Measurements from ENCODE around the gene RPL31.

RPL31 gene

DNA sequence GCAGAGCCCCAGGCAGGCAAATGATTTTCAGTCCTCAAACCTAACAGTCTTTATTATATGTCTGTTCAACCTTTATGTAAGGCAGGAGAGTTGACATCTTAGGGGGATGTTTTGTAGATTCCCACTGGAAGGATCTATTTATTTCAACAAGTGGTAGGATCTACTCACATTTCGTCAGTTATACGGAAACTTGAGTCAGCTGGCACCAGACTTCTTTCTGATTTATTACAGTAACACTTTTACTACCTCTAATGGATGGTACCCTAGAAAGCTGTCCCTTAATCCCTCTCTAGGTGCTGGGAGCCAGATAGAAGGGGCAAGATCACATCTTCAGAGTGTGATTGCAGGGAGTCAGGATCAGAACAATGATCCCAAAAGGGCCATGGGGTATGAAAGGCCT, 2.1 kb upstream of the RPL31 start:
- H3K4me3 Mint-ChIP-seq: peak overlapping the region; percentile 38
- no peak overlapping the region for H3K27ac Mint-ChIP-seq
- H3K27me3 Mint-ChIP-seq: no peaks in the 10 kb centered on the region
- peaks cover 25% of the 10 kb centered on the region for H3K36me3 Mint-ChIP-seq
- no peaks in the 10 kb centered on the region for H3K9me3 Mint-ChIP-seq
- H3K4me1 Mint-ChIP-seq: peaks cover 31% of the 10 kb centered on the region
- ATAC-seq: no peak

DNA sequence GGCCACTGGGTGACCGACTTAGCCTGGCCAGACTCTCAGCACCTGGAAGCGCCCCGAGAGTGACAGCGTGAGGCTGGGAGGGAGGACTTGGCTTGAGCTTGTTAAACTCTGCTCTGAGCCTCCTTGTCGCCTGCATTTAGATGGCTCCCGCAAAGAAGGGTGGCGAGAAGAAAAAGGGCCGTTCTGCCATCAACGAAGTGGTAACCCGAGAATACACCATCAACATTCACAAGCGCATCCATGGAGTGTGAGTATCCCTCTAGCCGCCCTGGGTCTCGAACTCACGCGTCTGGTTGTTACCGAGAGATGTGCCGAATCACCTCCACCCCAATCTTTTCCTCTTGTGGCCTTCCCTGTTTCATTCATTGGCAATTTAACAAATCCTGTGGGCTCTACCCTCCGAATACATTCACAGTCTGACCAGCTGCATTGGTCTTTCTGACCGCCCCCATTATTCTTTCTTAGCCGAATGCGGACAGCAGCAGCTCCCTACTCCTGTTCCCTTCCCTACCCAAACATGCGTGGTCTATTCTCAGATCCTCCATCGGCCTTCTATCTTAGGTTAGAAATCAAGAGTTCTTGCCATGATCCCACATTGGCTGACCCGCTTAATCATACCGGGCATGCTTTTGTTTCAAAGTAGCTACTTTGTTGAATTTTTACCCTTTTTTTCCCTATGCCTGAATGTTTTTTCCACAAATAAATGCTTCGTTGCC, 631 bp downstream of the RPL31 start:
- Mint-ChIP-seq H3K36me3 (peaks cover 49% of the 10 kb centered on the region), H3K27ac (peak overlapping the region; percentile 93), H3K27me3 (no peaks in the 10 kb centered on the region), H3K4me3 (peak overlapping the region; percentile 88), H3K4me1 (peaks cover 53% of the 10 kb centered on the region), H3K9me3 (no peaks in the 10 kb centered on the region)
- ATAC-seq: no peak

DNA sequence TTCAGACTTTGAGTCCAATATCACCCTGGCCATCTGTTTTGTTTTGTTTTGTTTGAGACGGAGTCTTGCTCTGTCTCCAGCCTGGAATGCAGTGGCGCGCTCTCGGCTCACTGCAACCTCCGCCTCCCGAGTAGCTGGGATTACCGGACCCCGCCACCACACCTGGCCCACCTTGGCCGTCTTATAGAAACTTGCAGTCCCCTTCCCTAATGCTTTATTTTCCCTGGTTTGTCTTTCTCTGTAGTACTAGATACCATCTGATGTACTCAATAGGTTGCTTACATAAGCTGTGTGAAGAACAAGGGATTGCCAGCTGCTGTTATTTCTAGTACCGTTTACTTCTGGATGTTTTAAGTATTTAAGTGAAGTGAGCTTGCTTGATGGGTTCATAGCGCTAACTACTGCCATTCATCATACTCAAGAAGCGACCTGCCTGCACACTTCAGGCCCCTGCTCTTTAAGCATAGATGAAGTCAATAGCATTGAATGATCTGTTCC, 1.2 kb downstream of the RPL31 start:
- H3K36me3 Mint-ChIP-seq: peaks cover 55% of the 10 kb centered on the region
- no peaks in the 10 kb centered on the region for H3K27me3 Mint-ChIP-seq
- H3K4me3 Mint-ChIP-seq: peak overlapping the region; percentile 88
- peak overlapping the region; percentile 93 for H3K27ac Mint-ChIP-seq
- peaks cover 59% of the 10 kb centered on the region for H3K4me1 Mint-ChIP-seq
- H3K9me3 Mint-ChIP-seq: no peaks in the 10 kb centered on the region
- ATAC-seq: no peak

DNA sequence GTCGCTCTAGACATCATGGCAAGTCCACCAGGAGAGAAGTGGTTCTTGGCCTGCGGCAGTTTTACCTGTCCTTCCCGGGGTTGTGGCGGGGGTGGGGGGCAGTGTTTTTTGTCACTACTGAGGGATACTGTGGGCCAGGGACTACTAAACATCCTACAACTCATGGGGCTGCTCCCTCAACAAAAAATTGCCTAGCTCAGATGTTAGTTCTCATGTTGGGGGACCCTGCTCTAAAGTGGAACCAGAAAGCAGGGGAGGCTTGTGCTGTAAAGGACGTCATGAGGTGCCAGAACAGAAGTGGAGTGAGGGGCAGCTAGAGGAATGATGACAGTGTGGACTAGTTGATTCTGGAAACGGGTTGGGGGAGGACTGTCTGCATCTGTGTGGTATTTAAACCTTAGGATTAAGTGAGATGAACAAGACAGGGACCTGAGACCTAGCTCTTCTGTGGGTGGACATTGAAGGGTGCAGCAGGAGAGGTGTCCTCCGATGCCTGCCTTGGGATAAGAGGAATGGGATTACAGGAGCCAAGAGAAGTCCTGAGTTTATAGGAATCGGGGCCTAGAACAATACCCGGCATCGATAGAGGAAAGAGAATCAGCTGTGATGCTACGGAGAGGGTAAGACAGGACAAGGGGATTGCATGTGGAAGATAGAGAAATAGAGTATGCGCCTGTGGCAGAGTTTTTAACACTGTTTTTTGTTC, 2.7 kb downstream of the RPL31 start:
- peaks cover 68% of the 10 kb centered on the region for H3K4me1 Mint-ChIP-seq
- H3K27me3 Mint-ChIP-seq: no peaks in the 10 kb centered on the region
- ATAC-seq: no peak
- H3K27ac Mint-ChIP-seq: peak overlapping the region; percentile 93
- H3K36me3 Mint-ChIP-seq: peaks cover 63% of the 10 kb centered on the region
- no peaks in the 10 kb centered on the region for H3K9me3 Mint-ChIP-seq
- H3K4me3 Mint-ChIP-seq: peak overlapping the region; percentile 88

DNA sequence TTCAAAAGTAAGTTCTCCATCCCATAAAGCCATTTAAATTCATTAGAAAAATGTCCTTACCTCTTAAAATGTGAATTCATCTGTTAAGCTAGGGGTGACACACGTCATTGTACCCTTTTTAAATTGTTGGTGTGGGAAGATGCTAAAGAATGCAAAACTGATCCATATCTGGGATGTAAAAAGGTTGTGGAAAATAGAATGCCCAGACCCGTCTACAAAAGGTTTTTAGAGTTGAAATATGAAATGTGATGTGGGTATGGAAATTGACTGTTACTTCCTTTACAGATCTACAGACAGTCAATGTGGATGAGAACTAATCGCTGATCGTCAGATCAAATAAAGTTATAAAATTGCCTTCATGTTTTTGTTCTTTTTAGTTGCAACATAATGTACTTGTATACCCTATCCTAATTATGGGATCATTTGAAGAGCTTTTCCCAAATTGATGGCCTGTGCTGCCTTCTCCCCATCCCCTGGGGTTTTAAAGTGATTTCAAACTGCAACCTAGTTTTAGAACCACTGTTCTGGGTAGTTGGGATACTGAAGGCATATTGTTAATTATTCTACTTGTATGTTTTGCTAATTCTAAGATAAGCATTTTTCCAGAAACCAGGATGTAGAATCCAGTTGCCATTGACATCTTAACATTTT, 4.1 kb downstream of the RPL31 start:
- ATAC-seq: no peak
- Mint-ChIP-seq H3K9me3 (no peaks in the 10 kb centered on the region), H3K4me1 (peaks cover 82% of the 10 kb centered on the region), H3K27me3 (no peaks in the 10 kb centered on the region), H3K27ac (peak overlapping the region; percentile 93), H3K4me3 (no peak overlapping the region), H3K36me3 (peaks cover 76% of the 10 kb centered on the region)

DNA sequence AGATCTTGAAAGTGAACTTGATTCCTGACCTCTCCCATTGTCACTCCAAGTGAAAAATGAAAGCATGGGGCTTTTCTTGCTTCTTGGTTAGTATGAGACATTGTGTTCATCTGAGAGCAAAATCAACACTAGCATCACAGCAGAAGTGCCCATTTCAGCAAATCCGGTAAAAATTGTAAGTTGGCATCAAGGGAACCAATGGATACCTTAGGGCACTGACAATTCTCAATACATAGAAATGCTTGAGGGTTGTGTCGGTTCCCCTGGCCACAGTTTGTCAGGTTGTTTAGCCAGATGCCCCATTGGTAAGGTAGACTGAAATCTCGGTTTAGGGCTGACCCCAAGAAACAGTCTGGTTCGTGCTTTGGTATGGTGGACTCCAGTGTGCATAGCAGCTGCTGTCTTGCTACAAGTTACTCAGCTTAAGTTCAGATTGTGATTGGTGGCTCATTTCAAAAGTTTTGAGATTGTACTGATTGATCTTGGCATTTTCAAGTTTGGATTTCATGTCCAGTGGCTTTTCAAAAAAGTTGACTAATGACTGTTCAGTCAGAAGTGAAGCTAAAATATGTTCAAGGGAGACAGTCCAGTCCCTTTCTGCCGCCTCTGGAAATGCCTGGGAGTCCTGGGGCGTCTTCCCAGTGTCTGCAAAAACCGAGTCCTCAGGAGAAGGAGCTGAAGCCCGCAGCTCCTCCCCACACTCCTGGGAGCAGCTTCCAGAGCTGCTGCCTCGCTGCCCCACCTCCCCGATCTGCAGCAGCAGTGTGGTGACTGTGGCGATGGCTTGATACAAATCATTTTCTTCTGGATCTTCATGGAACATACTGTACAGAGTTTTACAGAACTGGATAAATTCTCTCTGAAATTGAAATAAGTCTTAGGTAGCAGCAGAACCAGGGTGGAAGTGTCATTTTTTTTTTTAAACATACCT, 5.6 kb downstream of the RPL31 start:
- Mint-ChIP-seq H3K4me1 (peaks cover 89% of the 10 kb centered on the region), H3K27ac (no peak overlapping the region), H3K36me3 (peaks cover 83% of the 10 kb centered on the region), H3K27me3 (no peaks in the 10 kb centered on the region), H3K9me3 (no peaks in the 10 kb centered on the region), H3K4me3 (no peak overlapping the region)
- no peak for ATAC-seq

DNA sequence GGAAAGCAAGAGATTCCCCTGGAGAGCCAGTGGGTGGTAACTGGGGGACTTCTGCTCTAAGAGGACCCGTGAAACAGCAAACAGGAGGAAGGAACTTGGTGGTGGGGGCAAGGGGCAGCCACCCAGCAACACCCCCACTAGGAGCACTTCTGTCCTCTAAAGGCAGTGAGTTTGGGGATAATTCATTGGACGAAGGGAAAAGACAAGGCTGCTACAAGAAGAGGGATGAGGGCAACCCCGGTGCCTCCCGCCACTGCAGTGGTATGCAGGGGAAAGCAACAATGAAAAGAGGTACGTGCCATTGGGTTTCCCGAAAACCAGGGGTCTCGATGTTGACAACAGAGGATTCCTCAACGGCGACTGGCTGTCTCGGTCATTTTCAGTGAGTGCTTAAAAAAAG, 9.1 kb downstream of the RPL31 start:
- H3K27ac Mint-ChIP-seq: peak overlapping the region; percentile 86

DNA sequence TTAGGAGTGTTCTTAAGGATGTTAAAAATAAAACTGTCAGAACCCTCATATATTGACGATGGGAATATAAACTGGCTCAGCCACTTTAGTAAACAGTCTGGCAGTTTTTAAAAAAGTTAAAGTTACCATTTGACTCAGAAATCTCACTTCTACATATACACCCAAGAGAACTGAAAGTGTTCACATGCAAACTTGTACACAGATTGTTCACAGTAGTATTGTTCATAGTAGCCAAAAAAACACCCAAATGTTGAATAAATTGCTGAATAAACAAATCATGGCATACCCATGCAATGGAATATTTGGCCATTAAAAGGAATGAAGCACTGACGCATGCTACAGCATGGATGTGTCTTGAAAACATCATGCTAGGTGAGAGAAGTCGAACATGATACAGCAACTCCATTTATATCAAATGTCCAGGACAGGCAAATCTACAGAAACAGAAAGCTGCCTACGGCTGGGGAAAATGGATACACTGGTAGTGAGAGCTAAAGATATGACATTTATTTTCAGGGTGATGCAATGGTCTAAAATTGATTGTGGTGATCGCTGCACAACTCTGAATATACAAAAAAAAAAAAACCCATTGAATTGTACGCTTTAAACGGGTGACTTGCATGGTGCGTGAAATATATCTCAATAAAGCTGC, 10.1 kb downstream of the RPL31 start:
- peaks cover 48% of the 10 kb centered on the region for H3K36me3 Mint-ChIP-seq
- H3K27me3 Mint-ChIP-seq: no peaks in the 10 kb centered on the region
- peak; percentile 93 for ATAC-seq
- H3K4me3 Mint-ChIP-seq: peak overlapping the region; percentile 61
- H3K4me1 Mint-ChIP-seq: peaks cover 52% of the 10 kb centered on the region
- no peaks in the 10 kb centered on the region for H3K9me3 Mint-ChIP-seq
- H3K27ac Mint-ChIP-seq: peak overlapping the region; percentile 86

More for the DNA sequence above, 9.1 kb downstream of the RPL31 start:
- Mint-ChIP-seq H3K36me3 (peaks cover 55% of the 10 kb centered on the region), H3K27me3 (no peaks in the 10 kb centered on the region), H3K4me1 (peaks cover 57% of the 10 kb centered on the region), H3K9me3 (no peaks in the 10 kb centered on the region), H3K4me3 (peak overlapping the region; percentile 63)
- ATAC-seq: no peak

DNA sequence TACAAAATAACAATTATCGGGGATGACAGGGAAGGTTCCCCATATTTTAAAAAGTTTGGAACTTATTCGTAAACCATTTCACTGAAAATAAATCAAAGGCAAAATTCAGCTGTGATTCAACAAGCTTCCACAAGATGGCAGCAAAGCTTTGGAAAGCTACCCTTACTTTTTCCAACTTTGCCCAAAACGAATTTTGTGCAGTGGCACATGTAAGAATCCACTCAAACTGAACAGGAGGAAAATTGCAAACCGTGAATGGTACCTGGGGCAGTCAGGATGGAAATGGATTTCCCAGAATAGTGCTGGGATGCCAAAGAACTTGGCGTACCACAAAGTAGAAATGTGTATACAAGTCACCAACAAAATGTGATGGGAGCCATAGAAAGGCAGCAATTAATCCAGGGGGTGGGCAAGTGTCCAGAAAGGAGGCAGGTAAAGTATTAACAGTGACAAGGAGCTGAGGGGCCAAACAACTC, 10.7 kb downstream of the RPL31 start:
- H3K9me3 Mint-ChIP-seq: no peaks in the 10 kb centered on the region
- no peaks in the 10 kb centered on the region for H3K27me3 Mint-ChIP-seq
- peak overlapping the region; percentile 86 for H3K27ac Mint-ChIP-seq
- ATAC-seq: no peak
- H3K4me3 Mint-ChIP-seq: no peak overlapping the region
- H3K36me3 Mint-ChIP-seq: peaks cover 42% of the 10 kb centered on the region
- peaks cover 47% of the 10 kb centered on the region for H3K4me1 Mint-ChIP-seq

DNA sequence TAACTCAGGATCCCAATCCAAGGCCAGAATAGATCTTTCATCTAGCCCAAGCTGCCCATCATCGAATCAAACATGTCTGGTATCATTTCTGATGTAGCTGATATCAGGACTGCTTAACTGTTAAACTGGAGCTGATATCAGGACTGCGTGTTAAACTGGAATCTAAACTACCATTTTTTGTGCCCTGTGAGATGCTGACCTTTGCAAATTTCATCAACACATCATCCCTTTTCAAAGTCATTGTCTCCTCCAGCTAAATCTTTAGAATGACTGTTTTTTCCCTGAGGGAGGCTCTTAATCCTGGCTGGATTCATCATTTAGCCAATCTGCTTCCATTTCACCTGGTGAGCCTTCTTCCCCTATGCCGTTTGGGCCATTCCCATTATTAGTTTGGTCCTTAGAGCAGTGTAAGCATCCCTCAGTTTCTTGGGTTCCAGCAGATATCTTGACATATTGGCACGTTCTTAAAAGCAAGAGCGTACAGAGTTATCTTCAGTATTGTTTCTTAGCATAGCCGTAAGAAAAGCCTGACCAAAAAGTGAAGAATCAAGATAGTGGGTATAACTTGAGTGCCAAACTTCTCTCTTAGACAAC, 12.3 kb downstream of the RPL31 start:
- no peaks in the 10 kb centered on the region for H3K27me3 Mint-ChIP-seq
- H3K27ac Mint-ChIP-seq: no peak overlapping the region
- ATAC-seq: no peak
- H3K9me3 Mint-ChIP-seq: no peaks in the 10 kb centered on the region
- peaks cover 33% of the 10 kb centered on the region for H3K4me1 Mint-ChIP-seq
- peaks cover 39% of the 10 kb centered on the region for H3K36me3 Mint-ChIP-seq
- H3K4me3 Mint-ChIP-seq: no peak overlapping the region

DNA sequence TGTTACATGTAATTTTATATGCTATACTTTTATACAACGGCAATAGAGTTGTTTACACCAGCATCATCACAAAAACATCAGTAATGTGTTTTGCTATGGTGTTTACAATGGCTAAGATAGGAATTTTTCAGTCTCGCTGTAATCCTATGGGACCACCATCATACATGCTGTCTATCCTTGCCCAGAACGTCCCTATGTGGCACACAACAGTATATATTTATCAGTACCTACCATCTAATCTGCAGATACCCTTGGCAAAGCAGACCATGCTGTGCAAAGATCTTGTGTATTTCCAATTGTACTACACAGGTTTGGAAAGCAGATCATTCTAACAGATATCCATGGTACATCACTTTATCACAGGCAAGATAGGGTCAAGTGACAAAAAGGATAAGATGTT, 15.3 kb downstream of the RPL31 start:
- no peak overlapping the region for H3K27ac Mint-ChIP-seq
- no peak for ATAC-seq
- no peak overlapping the region for H3K4me3 Mint-ChIP-seq
- no peaks in the 10 kb centered on the region for H3K27me3 Mint-ChIP-seq
- H3K4me1 Mint-ChIP-seq: peaks cover 6% of the 10 kb centered on the region
- H3K9me3 Mint-ChIP-seq: no peaks in the 10 kb centered on the region
- H3K36me3 Mint-ChIP-seq: peaks cover 21% of the 10 kb centered on the region

DNA sequence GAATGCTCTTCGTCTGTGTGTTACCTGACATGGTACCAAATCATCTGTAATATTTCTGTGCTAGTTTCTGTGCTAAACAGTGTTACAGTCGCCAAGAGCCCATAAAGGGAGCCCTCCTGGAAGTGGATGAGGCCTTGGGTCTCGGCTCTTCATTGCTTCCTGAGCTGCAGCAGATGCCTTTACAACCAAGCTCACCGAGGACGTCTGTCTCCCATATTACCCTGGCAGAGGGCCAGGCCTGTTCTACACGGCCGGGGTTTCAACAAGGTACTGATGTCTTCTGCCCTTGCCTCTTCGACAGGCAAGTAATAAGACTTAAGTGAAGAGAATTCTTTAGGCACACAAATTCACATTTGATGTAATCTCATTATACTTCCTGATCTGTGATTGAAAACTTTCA, 16.8 kb downstream of the RPL31 start:
- Mint-ChIP-seq H3K27me3 (no peaks in the 10 kb centered on the region), H3K9me3 (no peaks in the 10 kb centered on the region), H3K4me1 (peaks cover 4% of the 10 kb centered on the region), H3K4me3 (no peak overlapping the region), H3K36me3 (peaks cover 19% of the 10 kb centered on the region), H3K27ac (no peak overlapping the region)
- no peak for ATAC-seq

DNA sequence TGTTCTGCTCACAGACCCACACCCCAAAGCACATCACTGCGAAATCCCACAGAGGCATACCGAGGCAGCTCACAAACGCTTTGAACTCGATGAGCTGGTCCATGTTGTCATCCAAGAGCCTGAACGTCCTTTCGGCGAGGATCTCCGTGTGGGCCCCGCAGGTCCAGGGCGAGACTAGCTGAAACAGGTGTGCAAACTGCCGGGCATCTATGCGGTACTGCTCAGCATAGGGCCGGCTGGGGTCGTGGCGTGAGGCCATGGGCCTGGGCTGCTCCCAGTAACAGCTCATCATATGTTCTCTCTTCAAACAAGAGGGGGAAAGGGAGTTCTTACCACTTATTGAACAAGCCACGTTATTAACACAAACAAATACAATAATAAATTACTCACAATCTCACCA, 20.1 kb downstream of the RPL31 start:
- Mint-ChIP-seq H3K27me3 (no peaks in the 10 kb centered on the region), H3K4me1 (peaks cover 7% of the 10 kb centered on the region), H3K27ac (no peak overlapping the region), H3K4me3 (no peak overlapping the region), H3K9me3 (no peaks in the 10 kb centered on the region), H3K36me3 (peaks cover 23% of the 10 kb centered on the region)
- no peak for ATAC-seq
